GM12875 (cell line): ENCODE measurements around the gene PRKAA2.

ENCODE experiments used
- H3K4me3 ChIP-seq: one replicate; pipeline ENCODE4 v1.5.1; 2011; ENCODE audit warnings: low read depth, low read length, control low read depth
- TF ChIP-seq, protein P1 (sequence below): IDR thresholded peaks from 2 replicates; pipeline ENCODE4 v1.5.1; 2011; ENCODE audit warnings: low read depth, mild to moderate bottlenecking, control low read depth, inconsistent platforms, low read length, moderate library complexity, borderline replicate concordance; ENCODE audit not compliant: insufficient read depth

Gene PRKAA2

DNA sequence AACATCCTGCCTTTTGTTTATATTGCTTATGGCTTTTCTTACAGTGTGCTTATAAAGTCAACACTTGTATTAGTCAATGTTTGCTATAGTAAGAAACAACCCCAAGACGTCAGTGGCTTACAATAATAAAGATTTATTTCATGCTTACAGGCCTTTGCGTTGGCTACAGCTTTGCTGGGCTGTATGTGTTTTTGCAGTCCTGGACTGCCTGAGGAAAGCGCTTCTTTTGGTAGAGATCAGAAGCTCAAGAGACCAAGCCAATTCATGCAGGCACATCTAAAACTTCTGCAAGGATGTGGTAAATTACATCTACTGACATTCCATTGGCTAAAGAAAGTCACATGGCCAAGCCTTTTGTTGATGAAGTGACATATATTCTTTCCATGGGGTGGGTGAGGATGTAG lies 17.5 kb upstream of the PRKAA2 start:
- TF ChIP-seq, protein P1, sequence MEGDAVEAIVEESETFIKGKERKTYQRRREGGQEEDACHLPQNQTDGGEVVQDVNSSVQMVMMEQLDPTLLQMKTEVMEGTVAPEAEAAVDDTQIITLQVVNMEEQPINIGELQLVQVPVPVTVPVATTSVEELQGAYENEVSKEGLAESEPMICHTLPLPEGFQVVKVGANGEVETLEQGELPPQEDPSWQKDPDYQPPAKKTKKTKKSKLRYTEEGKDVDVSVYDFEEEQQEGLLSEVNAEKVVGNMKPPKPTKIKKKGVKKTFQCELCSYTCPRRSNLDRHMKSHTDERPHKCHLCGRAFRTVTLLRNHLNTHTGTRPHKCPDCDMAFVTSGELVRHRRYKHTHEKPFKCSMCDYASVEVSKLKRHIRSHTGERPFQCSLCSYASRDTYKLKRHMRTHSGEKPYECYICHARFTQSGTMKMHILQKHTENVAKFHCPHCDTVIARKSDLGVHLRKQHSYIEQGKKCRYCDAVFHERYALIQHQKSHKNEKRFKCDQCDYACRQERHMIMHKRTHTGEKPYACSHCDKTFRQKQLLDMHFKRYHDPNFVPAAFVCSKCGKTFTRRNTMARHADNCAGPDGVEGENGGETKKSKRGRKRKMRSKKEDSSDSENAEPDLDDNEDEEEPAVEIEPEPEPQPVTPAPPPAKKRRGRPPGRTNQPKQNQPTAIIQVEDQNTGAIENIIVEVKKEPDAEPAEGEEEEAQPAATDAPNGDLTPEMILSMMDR, result no peak
- no peak overlapping the region for H3K4me3 ChIP-seq

DNA sequence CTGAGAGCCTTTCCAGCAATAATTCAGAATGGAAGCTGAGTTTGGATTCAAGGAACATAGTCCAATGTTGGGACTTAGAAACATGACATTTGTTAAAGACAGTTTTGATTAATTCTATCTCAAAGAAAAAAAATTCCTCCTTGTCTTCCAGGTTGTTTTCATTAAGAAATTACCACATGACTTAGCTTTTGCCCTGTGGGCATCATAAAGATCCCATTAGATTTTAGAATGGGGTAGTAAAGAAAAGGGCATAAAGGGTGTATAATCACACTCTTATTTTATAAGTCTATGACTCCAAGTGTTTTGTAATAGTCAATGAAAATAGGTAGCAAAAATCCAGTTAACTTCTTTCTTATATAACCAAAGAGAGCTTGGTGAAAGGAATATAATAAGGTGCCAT lies 14.3 kb upstream of the PRKAA2 start:
- no peak overlapping the region for H3K4me3 ChIP-seq
- TF ChIP-seq, protein P1, result no peak

DNA sequence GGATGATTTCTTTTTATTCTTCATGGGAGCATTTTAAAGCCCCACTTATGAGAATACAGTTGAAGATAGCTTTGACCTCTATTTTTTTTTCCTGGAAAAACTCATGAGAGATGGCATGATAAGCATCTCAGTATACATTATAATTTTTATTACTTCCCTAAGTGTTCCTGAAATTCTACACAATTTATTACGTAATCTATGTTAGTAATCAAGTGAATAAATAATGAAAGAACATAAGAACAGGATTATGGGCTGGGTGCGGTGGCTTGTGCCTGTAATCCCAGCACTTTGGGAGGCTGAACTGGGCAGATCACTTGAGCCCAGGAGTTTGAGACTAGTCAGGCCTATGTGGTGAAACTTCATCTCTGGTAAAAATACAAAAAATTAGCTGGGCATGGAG lies 13.2 kb upstream of the PRKAA2 start:
- TF ChIP-seq, protein P1, result no peak
- no peak overlapping the region for H3K4me3 ChIP-seq

DNA sequence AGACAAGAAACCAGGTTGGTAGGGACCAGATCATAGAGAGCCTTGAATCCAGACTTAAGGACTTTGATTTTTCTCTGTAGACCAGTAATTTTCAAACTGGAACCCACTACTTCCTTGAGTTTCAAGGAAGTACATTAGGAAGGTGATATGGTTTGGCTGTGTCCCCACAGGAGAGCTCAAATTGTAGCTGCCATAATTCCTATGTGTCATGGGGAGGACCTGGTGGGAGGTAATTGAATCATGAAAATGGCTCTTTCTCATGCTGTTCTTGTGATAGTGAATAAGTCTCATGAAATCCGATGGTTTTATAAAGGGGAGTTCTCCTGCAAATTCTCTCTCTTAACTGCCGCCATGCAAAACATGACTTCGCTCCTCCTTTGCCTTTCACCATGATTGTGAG lies 10.1 kb upstream of the PRKAA2 start:
- H3K4me3 ChIP-seq, result no peak overlapping the region
- TF ChIP-seq, protein P1, result no peak

DNA sequence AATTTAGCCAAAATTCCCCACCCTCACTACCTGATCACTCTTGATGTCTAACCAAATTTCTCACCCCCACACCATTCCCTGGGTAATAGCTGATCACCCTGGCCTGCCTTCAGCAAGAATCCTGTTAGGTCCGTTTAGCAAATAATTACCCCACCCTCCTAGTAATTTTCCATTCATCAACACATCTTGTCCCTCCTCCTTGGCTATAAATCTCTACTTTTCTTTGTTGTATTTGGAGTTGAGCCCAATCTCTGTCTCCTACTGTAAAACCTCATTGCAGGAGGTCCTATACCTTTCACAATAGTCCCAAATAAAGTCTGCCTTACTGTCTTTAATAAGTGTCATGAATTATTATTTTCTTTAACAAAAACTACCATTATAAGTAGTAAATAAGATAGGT lies 6.9 kb upstream of the PRKAA2 start:
- TF ChIP-seq, protein P1, result no peak
- no peak overlapping the region for H3K4me3 ChIP-seq

DNA sequence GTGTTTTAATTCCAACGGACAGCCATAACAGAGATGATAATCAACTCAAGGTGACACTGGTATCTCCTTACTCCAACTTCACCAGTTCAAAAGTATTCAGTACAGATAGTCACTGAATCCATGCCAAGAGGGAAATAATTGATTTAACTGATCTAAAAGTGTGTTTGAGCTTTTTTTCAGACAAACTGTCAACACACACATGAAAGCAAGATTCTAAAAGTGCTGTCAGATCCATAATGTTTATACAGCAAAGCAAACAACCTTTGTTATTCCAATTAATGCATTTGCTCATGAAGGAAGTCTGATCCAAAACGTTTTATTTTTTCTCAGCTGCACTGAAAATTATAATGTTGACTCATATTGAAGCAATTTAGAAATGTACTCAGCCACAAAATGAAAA lies 5.9 kb upstream of the PRKAA2 start:
- TF ChIP-seq, protein P1, result no peak
- H3K4me3 ChIP-seq, result no peak overlapping the region

DNA sequence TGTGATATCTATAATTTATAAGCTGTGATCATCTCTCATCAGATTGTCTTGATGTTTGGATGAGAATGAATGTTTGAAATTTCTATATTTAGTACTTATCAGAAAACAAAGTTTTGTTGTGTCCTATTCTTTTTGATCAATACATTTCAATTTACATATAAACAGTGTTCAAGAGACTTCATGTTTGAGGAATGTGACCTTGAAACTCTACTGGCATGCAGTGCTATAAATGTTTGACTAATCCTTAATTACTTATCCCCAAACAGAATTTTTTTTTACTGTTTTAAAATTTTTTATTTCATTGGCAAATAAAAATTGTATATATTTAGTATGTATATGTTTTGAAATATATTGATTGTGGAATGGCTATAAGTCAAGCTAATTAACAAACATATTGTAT lies 1.5 kb upstream of the PRKAA2 start:
- TF ChIP-seq, protein P1, result no peak
- no peak overlapping the region for H3K4me3 ChIP-seq
